ENCODE data around the gene CFHR4. TPM values are rescaled to one million over a fixed set of nuclear protein-coding genes. Genes with fewer than 3 reads are reported as not detected.
"Not testable (repeated sequence)": the region's sequence is repeated elsewhere in the genome, so short reads cannot be mapped to it uniquely, and the experiment has no call there.

The CFHR4 gene
- not detected for polyA plus RNA-seq

DNA sequence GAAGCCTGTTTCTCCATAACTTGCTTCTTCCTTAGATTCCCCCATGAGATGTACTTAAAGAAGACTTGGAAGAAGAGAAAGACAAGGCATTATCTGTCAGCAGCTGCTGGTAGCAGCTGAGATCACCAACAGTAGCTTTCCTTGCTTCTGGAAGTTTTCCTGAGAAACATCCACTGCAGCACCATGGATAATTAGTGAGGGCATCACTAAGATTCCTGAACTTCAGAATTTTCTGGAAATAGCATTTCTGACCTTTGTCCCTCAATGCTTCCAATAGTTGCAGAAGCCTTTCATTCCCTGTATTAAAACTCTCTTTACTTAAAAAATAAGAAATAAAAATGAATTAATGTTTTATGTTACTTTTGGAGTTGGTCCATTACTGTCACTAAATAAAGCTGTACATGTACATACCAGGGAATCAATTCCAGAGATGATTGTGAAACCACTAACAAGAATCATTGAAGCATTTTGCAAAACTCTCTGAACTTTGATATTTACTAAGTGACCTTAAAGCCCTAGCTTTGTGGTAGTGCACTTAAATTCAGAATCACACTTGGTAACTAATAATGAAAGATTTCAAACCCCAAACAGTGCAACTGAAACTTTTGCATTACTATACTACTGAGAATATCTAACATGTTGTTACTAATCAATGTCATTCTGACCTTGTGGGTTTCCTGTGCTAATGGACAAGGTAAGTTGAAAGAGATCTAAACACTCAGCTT lies at the start of gene CFHR4:
Gene CFHR4 (plus strand): TSS at position 538 of the 725 bp plus-strand sequence. CDS start 99 bp downstream, at position 637.
- Mint-ChIP-seq H3K4me3 (no peak within 1 kb of the TSS), H3K27ac (no peak within 1 kb of the TSS), H3K27me3 (no peaks in the 10 kb centered on the region)

GRCh38 chr1:196849613-196850492 lies 38.0 kb upstream of the CFHR4 start:
- H3K4me1 Mint-ChIP-seq, H3K4me3 Mint-ChIP-seq, H3K27me3 Mint-ChIP-seq, H3K36me3 Mint-ChIP-seq, H3K9me3 Mint-ChIP-seq, H3K27ac Mint-ChIP-seq: not testable (repeated sequence)

More for the DNA sequence above, at the start of gene CFHR4:
- H3K9me3 Mint-ChIP-seq: peaks cover 3 to 19% (median 8%) of the 10 kb centered on the region in 3 donors
- H3K36me3 Mint-ChIP-seq: no peaks in the 10 kb centered on the region
- no peaks in the 10 kb centered on the region for H3K4me1 Mint-ChIP-seq

DNA sequence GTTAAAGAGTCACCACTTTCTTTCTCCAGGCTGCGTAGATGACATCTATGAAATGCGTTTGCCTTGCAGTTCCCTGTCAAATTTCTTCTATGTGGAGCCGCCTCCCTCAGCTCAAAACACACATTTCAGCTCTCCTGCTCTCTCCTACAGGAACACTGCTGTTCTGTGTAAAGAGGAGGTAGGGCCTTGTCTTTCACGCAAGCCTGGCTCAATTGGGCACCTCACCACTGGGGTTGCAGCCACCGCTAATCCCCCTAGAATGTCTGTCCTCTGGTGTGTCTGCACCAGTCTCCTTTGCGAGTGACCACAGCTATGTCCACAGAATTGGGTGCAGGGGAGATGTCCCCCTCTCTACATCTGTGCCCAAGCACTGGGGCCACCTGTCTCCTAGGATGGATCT lies 31.8 kb upstream of the CFHR4 start:
- H3K4me1 Mint-ChIP-seq: no peaks in the 10 kb centered on the region
- no peak overlapping the region for H3K27ac Mint-ChIP-seq
- H3K36me3 Mint-ChIP-seq: no peaks in the 10 kb centered on the region
- peaks cover 0 to 4% (median 4%) of the 10 kb centered on the region in 3 donors for H3K9me3 Mint-ChIP-seq
- H3K4me3 Mint-ChIP-seq: no peak overlapping the region
- H3K27me3 Mint-ChIP-seq: no peaks in the 10 kb centered on the region

GRCh38 chr1:196857188-196857587 lies 30.7 kb upstream of the CFHR4 start:
- no peaks in the 10 kb centered on the region for H3K4me1 Mint-ChIP-seq
- H3K9me3 Mint-ChIP-seq: peaks cover 0 to 4% (median 4%) of the 10 kb centered on the region in 3 donors
- H3K36me3 Mint-ChIP-seq: no peaks in the 10 kb centered on the region
- H3K27ac Mint-ChIP-seq: no peak overlapping the region
- no peak overlapping the region for H3K4me3 Mint-ChIP-seq
- H3K27me3 Mint-ChIP-seq: no peaks in the 10 kb centered on the region

DNA sequence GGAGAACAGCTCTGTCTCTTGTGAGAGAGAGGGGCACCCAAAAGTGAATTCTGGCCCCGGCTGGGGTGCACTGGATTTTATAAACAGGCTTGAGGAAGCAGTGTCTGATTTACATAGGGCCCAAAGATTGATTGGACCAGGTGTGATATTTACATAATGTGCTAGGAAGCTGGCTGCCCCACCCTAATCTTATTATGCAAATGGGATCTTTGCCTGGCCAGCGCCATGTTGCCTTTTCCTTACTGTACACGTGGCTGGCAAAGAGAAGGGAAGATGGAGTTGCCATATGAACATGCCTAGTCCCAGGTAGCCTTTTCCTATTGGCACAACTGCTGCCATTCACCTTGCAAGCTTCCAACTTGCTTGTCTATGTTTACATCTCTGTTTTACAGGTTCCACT lies 29.0 kb upstream of the CFHR4 start:
- H3K4me3 Mint-ChIP-seq: no peak overlapping the region
- no peaks in the 10 kb centered on the region for H3K4me1 Mint-ChIP-seq
- H3K27me3 Mint-ChIP-seq: no peaks in the 10 kb centered on the region
- peaks cover 0 to 4% (median 4%) of the 10 kb centered on the region in 3 donors for H3K9me3 Mint-ChIP-seq
- H3K27ac Mint-ChIP-seq: no peak overlapping the region
- no peaks in the 10 kb centered on the region for H3K36me3 Mint-ChIP-seq

DNA sequence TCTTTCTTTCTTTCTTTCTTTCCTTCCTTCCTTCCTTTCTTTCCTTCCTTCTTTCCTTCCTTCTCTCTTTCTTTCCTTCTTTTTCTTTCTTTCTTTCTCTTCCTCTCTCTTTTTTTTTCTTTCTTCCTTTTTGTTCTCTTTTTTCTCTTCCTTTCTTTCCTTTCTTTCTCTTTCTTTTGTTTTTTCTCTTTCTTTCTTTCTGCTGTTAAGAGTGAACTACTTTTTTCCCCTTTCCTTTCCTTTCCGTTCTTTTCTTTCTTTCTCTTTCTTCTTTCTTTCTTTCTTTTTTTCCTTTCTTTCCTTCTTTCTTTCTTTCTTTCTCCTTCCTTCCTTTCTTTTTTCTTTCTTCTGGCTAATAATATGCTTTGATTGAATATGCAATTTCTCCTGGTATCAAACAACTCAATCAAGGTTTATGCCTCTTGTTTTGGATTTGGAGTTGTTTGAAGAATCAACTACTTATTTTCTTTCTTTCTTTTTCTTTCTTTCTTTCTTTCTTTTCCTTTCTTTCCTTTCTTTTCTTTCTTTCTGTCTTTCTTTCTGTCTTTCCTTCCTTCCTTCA lies 27.4 kb upstream of the CFHR4 start:
- no peak overlapping the region for H3K4me3 Mint-ChIP-seq
- no peaks in the 10 kb centered on the region for H3K27me3 Mint-ChIP-seq
- no peaks in the 10 kb centered on the region for H3K36me3 Mint-ChIP-seq
- H3K27ac Mint-ChIP-seq: no peak overlapping the region
- peaks cover 0 to 4% (median 4%) of the 10 kb centered on the region in 3 donors for H3K9me3 Mint-ChIP-seq
- no peaks in the 10 kb centered on the region for H3K4me1 Mint-ChIP-seq

- Mint-ChIP-seq H3K4me3 (no peak overlapping the region), H3K36me3 (no peaks in the 10 kb centered on the region), H3K9me3 (peaks cover 0 to 4% (median 2%) of the 10 kb centered on the region in 3 donors), H3K27ac (no peak overlapping the region), H3K27me3 (no peaks in the 10 kb centered on the region), H3K4me1 (no peaks in the 10 kb centered on the region)
These were observed 26.4 kb upstream of the CFHR4 start for GRCh38 chr1:196861429-196861828.

DNA sequence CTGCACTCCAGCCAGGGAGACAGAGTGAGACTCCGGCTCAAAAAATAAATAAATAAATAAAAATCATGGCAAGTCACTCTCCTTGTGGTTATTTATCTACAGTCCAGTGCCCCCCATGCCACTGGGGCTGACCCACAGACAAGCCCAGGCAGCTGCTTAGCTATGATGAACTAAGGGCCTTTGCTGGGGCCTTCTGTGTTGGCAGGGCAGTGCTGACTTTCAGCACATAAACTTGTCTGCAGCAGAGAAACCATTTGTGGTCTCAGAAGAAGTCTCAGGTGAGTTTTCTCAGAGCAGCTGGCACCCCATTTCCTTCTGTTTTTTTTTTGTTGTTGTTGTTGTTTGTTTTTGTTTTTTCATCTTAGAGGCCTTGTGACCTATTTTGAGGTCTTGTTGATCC lies 20.9 kb upstream of the CFHR4 start:
- Mint-ChIP-seq H3K4me1 (no peaks in the 10 kb centered on the region), H3K27ac (no peak overlapping the region), H3K4me3 (no peak overlapping the region), H3K27me3 (no peaks in the 10 kb centered on the region), H3K36me3 (no peaks in the 10 kb centered on the region), H3K9me3 (peaks cover 0 to 4% (median 0%) of the 10 kb centered on the region in 3 donors)

- H3K9me3 Mint-ChIP-seq: peaks cover 3 to 5% (median 3%) of the 10 kb centered on the region in 3 donors
- H3K4me1 Mint-ChIP-seq: no peaks in the 10 kb centered on the region
- no peak overlapping the region for H3K27ac Mint-ChIP-seq
- H3K36me3 Mint-ChIP-seq: no peaks in the 10 kb centered on the region
- H3K4me3 Mint-ChIP-seq: no peak overlapping the region
- no peaks in the 10 kb centered on the region for H3K27me3 Mint-ChIP-seq
These were observed 14.5 kb upstream of the CFHR4 start for GRCh38 chr1:196873385-196873784.

- H3K4me1 Mint-ChIP-seq: no peaks in the 10 kb centered on the region
- H3K27ac Mint-ChIP-seq: no peak overlapping the region
- H3K4me3 Mint-ChIP-seq: no peak overlapping the region
- no peaks in the 10 kb centered on the region for H3K36me3 Mint-ChIP-seq
- peaks cover 1 to 11% (median 6%) of the 10 kb centered on the region in 3 donors for H3K9me3 Mint-ChIP-seq
- H3K27me3 Mint-ChIP-seq: no peaks in the 10 kb centered on the region
These were observed 11.9 kb upstream of the CFHR4 start for GRCh38 chr1:196875935-196876334.

DNA sequence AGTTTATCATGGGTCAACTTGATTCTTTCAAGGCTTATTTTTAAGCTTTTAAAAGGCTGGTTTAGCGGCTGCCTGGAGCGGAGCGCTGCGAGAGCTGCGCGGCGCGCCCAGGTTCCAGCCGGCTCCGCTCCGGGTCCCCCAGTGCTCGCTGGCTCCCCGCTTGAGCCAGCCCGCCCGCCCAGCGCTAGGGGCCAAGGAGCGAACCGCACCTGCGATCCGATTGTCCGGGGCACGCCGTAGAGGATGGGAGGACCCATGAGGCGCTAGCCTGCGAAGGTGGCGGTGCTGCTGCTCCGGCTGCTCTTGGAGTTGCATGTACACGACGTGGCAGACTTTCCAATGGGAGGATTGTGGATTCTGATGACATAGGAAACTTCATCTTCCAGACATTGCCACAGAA lies 9.9 kb upstream of the CFHR4 start:
- no peaks in the 10 kb centered on the region for H3K27me3 Mint-ChIP-seq
- H3K9me3 Mint-ChIP-seq: peaks cover 2 to 13% (median 9%) of the 10 kb centered on the region in 3 donors
- no peak overlapping the region for H3K4me3 Mint-ChIP-seq
- H3K36me3 Mint-ChIP-seq: no peaks in the 10 kb centered on the region
- no peak overlapping the region for H3K27ac Mint-ChIP-seq
- no peaks in the 10 kb centered on the region for H3K4me1 Mint-ChIP-seq

DNA sequence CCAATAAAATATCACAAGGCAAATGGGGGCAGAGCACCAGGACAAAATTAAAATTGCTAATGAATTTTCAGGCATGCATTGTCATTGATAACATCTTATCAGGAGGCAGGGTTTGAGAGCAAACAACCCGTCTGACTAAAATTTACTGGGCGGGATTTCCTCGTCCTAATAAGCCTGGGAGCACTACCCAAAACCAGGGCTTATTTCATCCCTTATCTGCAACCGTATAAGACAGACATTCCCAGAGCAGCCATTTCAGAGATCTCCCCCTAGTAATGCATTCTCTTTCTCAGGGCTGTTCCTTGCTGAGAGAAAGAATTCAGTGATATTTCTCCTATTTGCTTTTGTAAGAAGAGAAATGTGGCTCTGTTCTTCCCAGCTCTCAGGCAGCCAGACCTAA lies 1.3 kb upstream of the CFHR4 start:
- H3K27me3 Mint-ChIP-seq, H3K4me3 Mint-ChIP-seq, H3K36me3 Mint-ChIP-seq, H3K27ac Mint-ChIP-seq, H3K4me1 Mint-ChIP-seq: not testable (repeated sequence)
- peaks cover 5 to 19% (median 8%) of the 10 kb centered on the region in 3 donors for H3K9me3 Mint-ChIP-seq

DNA sequence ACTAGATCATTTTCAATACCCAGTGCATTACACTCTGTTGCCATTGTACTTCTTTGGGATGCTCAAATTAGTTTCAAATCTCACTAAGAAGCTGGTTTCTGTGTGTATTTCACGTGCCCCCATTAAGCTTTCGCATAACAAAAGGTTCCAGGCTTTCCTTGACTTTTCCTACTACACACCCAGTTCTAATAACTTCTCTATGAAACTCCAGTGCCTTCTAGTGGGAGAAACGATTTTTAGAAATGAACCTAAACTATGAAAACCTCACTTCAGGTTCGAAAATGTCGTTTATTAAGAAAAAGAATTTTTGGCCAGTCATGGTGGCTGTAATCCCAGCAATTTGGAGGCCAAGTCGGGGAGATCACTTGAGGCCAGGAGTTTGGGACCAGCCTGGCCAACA lies 2.8 kb downstream of the CFHR4 start:
- no peak overlapping the region for H3K4me3 Mint-ChIP-seq
- no peaks in the 10 kb centered on the region for H3K4me1 Mint-ChIP-seq
- no peak overlapping the region for H3K27ac Mint-ChIP-seq
- H3K9me3 Mint-ChIP-seq: peaks cover 0 to 13% (median 2%) of the 10 kb centered on the region in 3 donors
- no peaks in the 10 kb centered on the region for H3K27me3 Mint-ChIP-seq
- no peaks in the 10 kb centered on the region for H3K36me3 Mint-ChIP-seq

DNA sequence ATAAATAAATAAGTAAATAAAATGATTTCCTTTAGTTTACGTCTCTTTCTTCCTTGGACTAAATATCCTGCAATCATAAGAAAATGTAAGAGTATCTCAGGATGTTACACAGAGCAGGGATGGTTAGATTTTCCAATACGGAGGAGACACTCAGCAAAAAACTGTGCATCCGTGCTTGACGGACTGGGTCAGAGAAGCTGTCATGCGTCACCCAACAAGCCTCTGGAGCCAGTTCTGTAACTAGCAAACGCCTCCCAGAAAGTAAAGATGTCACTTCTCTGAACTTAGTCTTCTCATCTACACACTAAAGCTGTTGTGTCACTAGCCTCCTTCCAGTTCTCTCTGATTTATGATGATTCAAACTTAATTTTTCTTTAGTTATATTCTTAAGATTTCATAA lies 3.4 kb downstream of the CFHR4 start:
- no peaks in the 10 kb centered on the region for H3K27me3 Mint-ChIP-seq
- no peak overlapping the region for H3K4me3 Mint-ChIP-seq
- H3K27ac Mint-ChIP-seq: no peak overlapping the region
- no peaks in the 10 kb centered on the region for H3K36me3 Mint-ChIP-seq
- H3K9me3 Mint-ChIP-seq: peaks cover 0 to 12% (median 2%) of the 10 kb centered on the region in 3 donors
- H3K4me1 Mint-ChIP-seq: no peaks in the 10 kb centered on the region

GRCh38 chr1:196896355-196896754 lies 8.5 kb downstream of the CFHR4 start:
- H3K27ac Mint-ChIP-seq: no peak overlapping the region
- H3K9me3 Mint-ChIP-seq: peaks cover 0 to 3% (median 2%) of the 10 kb centered on the region in 3 donors
- H3K4me3 Mint-ChIP-seq: no peak overlapping the region
- H3K4me1 Mint-ChIP-seq: no peaks in the 10 kb centered on the region
- no peaks in the 10 kb centered on the region for H3K36me3 Mint-ChIP-seq
- H3K27me3 Mint-ChIP-seq: peaks cover 7% of the 10 kb centered on the region
